Activated T-cell treated with anti-CD3 and anti-CD28 coated beads, Interleukin-2, amount 50 U/mL, for 4 hours (primary cell): ENCODE measurements around the gene CST6. TPM values are rescaled to one million over a fixed set of nuclear protein-coding genes. Genes with fewer than 3 reads are reported as not detected.
"Not testable (repeated sequence)": the region's sequence is repeated elsewhere in the genome, so short reads cannot be mapped to it uniquely, and the experiment has no call there.

Experiments used
- ATAC-seq, 2 donors: fragments of 200-7000 bp; cut with Tn5 transposase; one replicate each; pipeline ENCODE4 v1.10.0; 2021
- DNase-seq: peaks from one replicate; pipeline ENCODE4 v3.0.0-alpha.2; 2020
- H3K27me3 Mint-ChIP-seq: one replicate; pipeline ENCODE4 v1.8.0; 2021; ENCODE audit warnings: low read depth, mixed read lengths
- H3K36me3 Mint-ChIP-seq: one replicate; pipeline ENCODE4 v1.8.0; 2022; ENCODE audit warnings: mixed read lengths; ENCODE audit not compliant: insufficient read depth
- H3K4me1 Mint-ChIP-seq: one replicate; pipeline ENCODE4 v1.8.0; 2021; ENCODE audit warnings: low read depth, mixed read lengths
- H3K4me3 Mint-ChIP-seq: one replicate; pipeline ENCODE4 v1.8.0; 2021; ENCODE audit warnings: mild to moderate bottlenecking, moderate library complexity, mixed read lengths
- H3K9me3 Mint-ChIP-seq: one replicate; pipeline ENCODE4 v1.8.0; 2021; ENCODE audit warnings: mixed read lengths
- total RNA-seq, 3 donors: library from RNA; stranded (reverse); gene quantifications; one replicate each; pipeline ENCODE4 v1.2.1, GENCODE V29; 2021

Gene CST6
- total RNA-seq, 3 donors from 2014 or later, result 0.38 to 1.0 (median 0.45) TPM

GRCh38 chr11:66015936-66016792, 4.4 kb downstream of the CST6 start:
- no peak for ATAC-seq
- H3K4me1 Mint-ChIP-seq, result peaks cover 10% of the 10 kb centered on the region
- H3K36me3 Mint-ChIP-seq, result no peaks in the 10 kb centered on the region
- no peak for DNase-seq
- no peak overlapping the region for H3K4me3 Mint-ChIP-seq
- no peaks in the 10 kb centered on the region for H3K9me3 Mint-ChIP-seq
- peaks cover 16% of the 10 kb centered on the region for H3K27me3 Mint-ChIP-seq

- Mint-ChIP-seq H3K4me3 (no peak overlapping the region), H3K9me3 (no peaks in the 10 kb centered on the region), H3K36me3 (no peaks in the 10 kb centered on the region), H3K4me1 (peaks cover 11% of the 10 kb centered on the region), H3K27me3 (peaks cover 12% of the 10 kb centered on the region)
- DNase-seq (no peak), ATAC-seq (no peak)
These were observed 5.0 kb downstream of the CST6 start for GRCh38 chr11:66016793-66017177.

- no peaks in the 10 kb centered on the region for H3K9me3 Mint-ChIP-seq
- peak; percentile 49 for DNase-seq
- H3K4me3 Mint-ChIP-seq, result no peak overlapping the region
- H3K4me1 Mint-ChIP-seq, result peaks cover 11% of the 10 kb centered on the region
- ATAC-seq, result peak in 1 of 2 donors; percentile 17
- peaks cover 12% of the 10 kb centered on the region for H3K27me3 Mint-ChIP-seq
- H3K36me3 Mint-ChIP-seq, result no peaks in the 10 kb centered on the region
These were observed 5.5 kb downstream of the CST6 start for GRCh38 chr11:66017321-66017720.

- peaks cover 16% of the 10 kb centered on the region for H3K4me1 Mint-ChIP-seq
- no peak for ATAC-seq
- DNase-seq, result no peak
- no peaks in the 10 kb centered on the region for H3K9me3 Mint-ChIP-seq
- H3K36me3 Mint-ChIP-seq, result no peaks in the 10 kb centered on the region
- peaks cover 3% of the 10 kb centered on the region for H3K27me3 Mint-ChIP-seq
- no peak overlapping the region for H3K4me3 Mint-ChIP-seq
These were observed 8.4 kb downstream of the CST6 start for GRCh38 chr11:66020212-66020611.

GRCh38 chr11:66020618-66021357, 9.0 kb downstream of the CST6 start:
- H3K4me3 Mint-ChIP-seq, result no peak overlapping the region
- ATAC-seq, result no peak
- no peaks in the 10 kb centered on the region for H3K9me3 Mint-ChIP-seq
- H3K27me3 Mint-ChIP-seq, result peaks cover 3% of the 10 kb centered on the region
- DNase-seq, result no peak
- H3K36me3 Mint-ChIP-seq, result no peaks in the 10 kb centered on the region
- peaks cover 16% of the 10 kb centered on the region for H3K4me1 Mint-ChIP-seq

GRCh38 chr11:66022401-66023185, 10.8 kb downstream of the CST6 start:
- H3K4me3 Mint-ChIP-seq, result no peak overlapping the region
- H3K36me3 Mint-ChIP-seq, result no peaks in the 10 kb centered on the region
- peaks cover 3% of the 10 kb centered on the region for H3K27me3 Mint-ChIP-seq
- ATAC-seq (peak; percentile 88 to 95), DNase-seq (peak; percentile 78)
- H3K4me1 Mint-ChIP-seq, result peaks cover 11% of the 10 kb centered on the region
- no peaks in the 10 kb centered on the region for H3K9me3 Mint-ChIP-seq

GRCh38 chr11:66023186-66023440, 11.3 kb downstream of the CST6 start:
- H3K4me3 Mint-ChIP-seq, ATAC-seq, H3K36me3 Mint-ChIP-seq, H3K4me1 Mint-ChIP-seq, H3K27me3 Mint-ChIP-seq, H3K9me3 Mint-ChIP-seq, DNase-seq: not testable (repeated sequence)

GRCh38 chr11:66026017-66026529, 14.3 kb downstream of the CST6 start, which contains the start of gene CATSPER1:
CATSPER1 (minus strand) TSS chr11:66026479; CDS start chr11:66026379, 100 bp downstream.
- Mint-ChIP-seq H3K4me3 (no peak within 1 kb of the TSS), H3K4me1 (peaks cover 6% of the 10 kb centered on the region), H3K9me3 (no peaks in the 10 kb centered on the region), H3K36me3 (no peaks in the 10 kb centered on the region), H3K27me3 (peaks cover 3% of the 10 kb centered on the region)
- DNase-seq (no peak), ATAC-seq (no peak)

- H3K4me3 Mint-ChIP-seq, result no peak overlapping the region
- H3K36me3 Mint-ChIP-seq, result no peaks in the 10 kb centered on the region
- no peaks in the 10 kb centered on the region for H3K4me1 Mint-ChIP-seq
- no peaks in the 10 kb centered on the region for H3K27me3 Mint-ChIP-seq
- no peak for DNase-seq
- ATAC-seq, result no peak
- no peaks in the 10 kb centered on the region for H3K9me3 Mint-ChIP-seq
These were observed 21.3 kb downstream of the CST6 start for GRCh38 chr11:66032957-66033735.

- Mint-ChIP-seq H3K4me1 (no peaks in the 10 kb centered on the region), H3K9me3 (no peaks in the 10 kb centered on the region), H3K27me3 (peaks cover 2% of the 10 kb centered on the region), H3K4me3 (no peak overlapping the region), H3K36me3 (no peaks in the 10 kb centered on the region)
- no peak for ATAC-seq
- DNase-seq, result no peak
These were observed 24.0 kb downstream of the CST6 start for GRCh38 chr11:66035653-66036333.

GRCh38 chr11:66036334-66036710, 24.5 kb downstream of the CST6 start:
- Mint-ChIP-seq H3K4me1 (no peaks in the 10 kb centered on the region), H3K4me3 (no peak overlapping the region), H3K9me3 (no peaks in the 10 kb centered on the region), H3K27me3 (peaks cover 2% of the 10 kb centered on the region), H3K36me3 (no peaks in the 10 kb centered on the region)
- ATAC-seq (no peak), DNase-seq (no peak)

GRCh38 chr11:66037327-66037726, 25.5 kb downstream of the CST6 start:
- Mint-ChIP-seq H3K27me3 (peaks cover 2% of the 10 kb centered on the region), H3K4me1 (no peaks in the 10 kb centered on the region), H3K4me3 (no peak overlapping the region), H3K9me3 (no peaks in the 10 kb centered on the region), H3K36me3 (no peaks in the 10 kb centered on the region)
- DNase-seq, result no peak
- no peak for ATAC-seq

- H3K36me3 Mint-ChIP-seq, result no peaks in the 10 kb centered on the region
- H3K4me1 Mint-ChIP-seq, result peaks cover 4% of the 10 kb centered on the region
- DNase-seq, result no peak
- H3K9me3 Mint-ChIP-seq, result no peaks in the 10 kb centered on the region
- ATAC-seq, result no peak
- peaks cover 2% of the 10 kb centered on the region for H3K27me3 Mint-ChIP-seq
- no peak overlapping the region for H3K4me3 Mint-ChIP-seq
These were observed 28.0 kb downstream of the CST6 start for GRCh38 chr11:66039765-66040164.
